ENCODE results near the gene MED12L. TPM values are rescaled to one million over a fixed set of nuclear protein-coding genes. Genes with fewer than 3 reads are reported as not detected.
A peak's percentile ranks its signal among the peaks of the same experiment; 100 is the strongest.

Gene MED12L
- total RNA-seq, 4 donors from 2014 or later = 0.09 to 3.3 (median 0.13) TPM; not detected in 1

DNA sequence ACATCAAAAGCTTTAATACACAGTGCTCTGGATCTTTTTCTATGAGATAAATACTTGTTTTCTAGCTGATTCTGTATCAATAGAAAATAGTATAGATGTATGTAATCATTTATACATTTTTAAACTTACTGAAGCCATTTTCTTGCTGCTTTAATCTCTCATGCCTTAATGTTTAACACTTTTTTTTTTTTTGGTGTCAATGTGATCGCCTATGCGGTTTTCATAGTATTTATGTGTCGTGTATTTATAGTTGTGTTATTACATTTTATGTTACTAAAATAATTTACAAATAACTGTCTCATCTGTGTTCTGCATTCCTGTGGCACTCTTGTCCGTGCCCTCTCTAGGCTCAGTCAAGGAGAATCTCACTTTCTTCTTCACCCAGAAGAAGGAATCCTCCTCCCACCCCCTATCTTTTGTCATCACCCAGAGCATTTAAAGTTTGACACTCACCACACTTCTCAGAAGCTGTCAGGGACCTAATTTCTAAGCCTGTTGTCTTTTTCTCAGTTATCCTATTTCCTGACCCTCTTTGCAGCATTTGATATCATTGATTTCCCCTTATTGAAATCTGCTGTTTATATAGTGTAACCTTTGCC lies 138.9 kb downstream of the MED12L start:
- H3K27ac ChIP-seq = no peak overlapping the region
- TF ChIP-seq, protein P1, sequence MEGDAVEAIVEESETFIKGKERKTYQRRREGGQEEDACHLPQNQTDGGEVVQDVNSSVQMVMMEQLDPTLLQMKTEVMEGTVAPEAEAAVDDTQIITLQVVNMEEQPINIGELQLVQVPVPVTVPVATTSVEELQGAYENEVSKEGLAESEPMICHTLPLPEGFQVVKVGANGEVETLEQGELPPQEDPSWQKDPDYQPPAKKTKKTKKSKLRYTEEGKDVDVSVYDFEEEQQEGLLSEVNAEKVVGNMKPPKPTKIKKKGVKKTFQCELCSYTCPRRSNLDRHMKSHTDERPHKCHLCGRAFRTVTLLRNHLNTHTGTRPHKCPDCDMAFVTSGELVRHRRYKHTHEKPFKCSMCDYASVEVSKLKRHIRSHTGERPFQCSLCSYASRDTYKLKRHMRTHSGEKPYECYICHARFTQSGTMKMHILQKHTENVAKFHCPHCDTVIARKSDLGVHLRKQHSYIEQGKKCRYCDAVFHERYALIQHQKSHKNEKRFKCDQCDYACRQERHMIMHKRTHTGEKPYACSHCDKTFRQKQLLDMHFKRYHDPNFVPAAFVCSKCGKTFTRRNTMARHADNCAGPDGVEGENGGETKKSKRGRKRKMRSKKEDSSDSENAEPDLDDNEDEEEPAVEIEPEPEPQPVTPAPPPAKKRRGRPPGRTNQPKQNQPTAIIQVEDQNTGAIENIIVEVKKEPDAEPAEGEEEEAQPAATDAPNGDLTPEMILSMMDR (IDR thresholded peaks at IDR 0.05) = no peak
- TF ChIP-seq POLR2A (IDR thresholded peaks at IDR 0.05) = no peak
- peaks cover 0 to 8% (median 3%) of the 10 kb centered on the region in 4 donors for H3K4me1 ChIP-seq
- DNase-seq = no peak
- no peak overlapping the region for H3K4me3 ChIP-seq
- H3K27me3 ChIP-seq = no peaks in the 10 kb centered on the region
- H3K9me3 ChIP-seq = no peaks in the 10 kb centered on the region
- H3K36me3 ChIP-seq = no peaks in the 10 kb centered on the region

DNA sequence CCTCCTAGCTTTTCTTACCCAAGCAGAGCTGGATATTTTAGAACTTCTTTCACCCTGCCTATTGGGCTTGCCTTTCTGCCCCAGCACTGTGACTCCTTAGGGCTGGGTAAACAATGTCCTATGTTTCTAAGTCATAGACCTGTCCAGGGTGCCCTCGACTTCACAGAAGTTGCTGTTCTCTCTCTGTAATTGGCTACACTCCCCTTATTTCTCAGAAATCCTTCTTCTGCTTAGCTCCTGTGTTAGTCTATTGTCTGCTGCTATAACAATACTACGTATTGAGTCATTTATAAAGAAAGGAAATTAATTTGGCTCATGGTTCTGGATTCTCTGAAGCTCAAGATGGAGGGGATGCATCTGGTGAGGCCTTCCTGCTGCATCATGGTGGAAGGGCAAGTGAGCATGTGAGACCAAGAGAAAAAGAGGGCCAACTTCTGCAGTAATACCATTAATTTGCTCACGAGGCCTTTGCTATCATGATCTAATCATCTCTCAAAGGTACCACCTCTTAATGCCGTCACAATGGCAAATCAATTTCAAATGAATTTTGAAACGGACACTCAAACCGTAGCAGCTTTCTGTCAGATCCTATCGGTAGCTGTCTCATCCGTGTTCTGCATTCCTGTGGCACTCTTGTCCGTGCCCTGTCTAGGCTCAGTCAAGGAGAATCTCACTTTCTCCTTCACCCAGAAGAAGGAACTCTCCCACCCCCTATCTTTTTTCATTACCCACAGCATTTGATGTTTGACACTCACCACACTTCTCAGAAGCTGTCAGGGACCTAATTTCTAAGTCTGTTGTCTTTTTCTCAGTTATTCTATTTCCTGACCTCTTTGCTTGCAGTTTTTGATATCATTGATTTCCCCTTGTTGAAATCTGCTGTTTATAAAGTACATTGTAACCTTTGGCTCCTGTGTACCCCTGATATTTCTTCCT lies 139.8 kb downstream of the MED12L start:
- H3K27me3 ChIP-seq = no peaks in the 10 kb centered on the region
- peaks cover 0 to 13% (median 3%) of the 10 kb centered on the region in 4 donors for H3K4me1 ChIP-seq
- no peak overlapping the region for H3K4me3 ChIP-seq
- DNase-seq = no peak
- TF ChIP-seq, protein P1 (IDR thresholded peaks at IDR 0.05) = no peak
- no peak for TF ChIP-seq POLR2A (IDR thresholded peaks at IDR 0.05)
- no peaks in the 10 kb centered on the region for H3K36me3 ChIP-seq
- H3K9me3 ChIP-seq = no peaks in the 10 kb centered on the region
- H3K27ac ChIP-seq = peak overlapping the region in 2 of 4 donors; percentile 5 to 11

DNA sequence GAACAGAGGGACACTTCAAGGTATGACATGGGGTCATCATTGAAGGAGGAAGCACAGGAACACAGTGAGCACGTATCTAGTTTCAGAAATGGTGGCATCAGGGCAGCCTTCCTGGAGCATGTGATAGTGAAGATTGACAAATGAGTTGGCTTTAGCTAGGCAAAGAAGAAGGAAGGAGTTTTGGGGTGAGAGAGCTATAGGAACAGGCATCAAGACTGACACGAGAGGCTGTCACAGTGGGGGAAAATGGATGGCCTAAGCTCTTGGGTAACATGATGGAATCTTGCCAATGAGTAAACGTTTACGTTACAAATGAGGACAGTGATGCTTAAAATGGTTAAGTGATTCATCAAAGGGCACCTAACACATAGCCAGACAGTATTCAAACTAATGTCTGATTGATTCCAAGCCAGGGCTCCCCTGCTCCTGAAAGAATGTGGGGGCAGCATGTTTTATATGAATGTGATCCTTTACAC lies 140.7 kb downstream of the MED12L start:
- Histone ChIP-seq H3K4me1 (peaks cover 0 to 13% (median 4%) of the 10 kb centered on the region in 4 donors), H3K27me3 (no peaks in the 10 kb centered on the region), H3K9me3 (no peaks in the 10 kb centered on the region), H3K27ac (peak overlapping the region in 2 of 4 donors; percentile 5 to 11), H3K4me3 (no peak overlapping the region), H3K36me3 (no peaks in the 10 kb centered on the region)
- no peak for DNase-seq
- TF ChIP-seq, protein P1 (IDR thresholded peaks at IDR 0.05) = no peak
- no peak for TF ChIP-seq POLR2A (IDR thresholded peaks at IDR 0.05)

DNA sequence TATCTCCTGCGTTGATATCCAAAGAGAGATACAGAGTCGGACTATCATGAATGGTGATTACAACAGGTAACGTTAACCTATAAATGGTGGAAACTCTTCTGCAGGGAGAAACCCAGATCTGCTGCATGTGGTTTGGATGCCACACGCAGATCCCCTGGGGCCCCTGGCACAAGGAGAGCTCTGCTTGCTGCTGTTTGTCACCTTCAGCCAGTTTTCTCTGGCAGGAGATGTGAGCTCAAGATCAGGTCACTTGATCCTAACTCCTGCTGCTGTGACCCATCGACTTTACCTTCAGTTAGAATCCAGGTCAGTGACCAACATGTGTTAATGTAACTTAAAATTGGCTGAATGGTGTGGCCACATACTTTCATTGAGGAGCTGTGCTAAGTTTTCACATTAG lies 141.4 kb downstream of the MED12L start:
- Histone ChIP-seq H3K9me3 (no peaks in the 10 kb centered on the region), H3K4me3 (no peak overlapping the region), H3K27ac (no peak overlapping the region), H3K36me3 (no peaks in the 10 kb centered on the region), H3K4me1 (peaks cover 0 to 13% (median 4%) of the 10 kb centered on the region in 4 donors), H3K27me3 (no peaks in the 10 kb centered on the region)
- DNase-seq = no peak
- TF ChIP-seq POLR2A (IDR thresholded peaks at IDR 0.05) = no peak
- TF ChIP-seq, protein P1 (IDR thresholded peaks at IDR 0.05) = no peak

DNA sequence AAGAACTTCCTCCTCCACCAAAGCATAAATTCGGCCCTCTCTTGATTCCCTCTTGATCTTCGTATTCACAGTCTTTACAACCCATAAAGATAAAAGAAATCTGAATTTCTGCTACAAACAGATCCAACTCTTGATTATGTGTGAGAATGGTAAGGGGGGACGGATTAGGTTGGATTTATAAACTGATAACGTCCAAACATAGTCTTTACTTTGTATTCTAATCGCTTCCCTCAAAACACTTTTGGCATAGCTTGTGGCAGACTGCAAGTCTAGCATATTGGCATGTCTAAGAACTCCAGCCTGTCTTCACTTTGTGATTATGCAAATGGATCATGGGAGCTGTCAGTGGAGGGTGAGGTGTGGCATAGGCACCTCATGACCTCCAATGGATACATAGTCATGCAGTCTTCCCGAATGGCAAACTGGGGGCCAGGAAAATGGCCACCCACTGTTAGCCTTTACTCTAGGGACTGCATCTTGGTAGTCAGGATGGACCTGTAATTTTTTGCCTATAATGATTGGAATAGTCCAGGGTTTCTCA lies 141.9 kb downstream of the MED12L start:
- no peak for TF ChIP-seq POLR2A (IDR thresholded peaks at IDR 0.05)
- DNase-seq = no peak
- H3K4me1 ChIP-seq = peaks cover 0 to 13% (median 4%) of the 10 kb centered on the region in 4 donors
- H3K4me3 ChIP-seq = no peak overlapping the region
- no peaks in the 10 kb centered on the region for H3K27me3 ChIP-seq
- no peaks in the 10 kb centered on the region for H3K9me3 ChIP-seq
- peak overlapping the region in 1 of 4 donors; percentile 41 for H3K27ac ChIP-seq
- no peaks in the 10 kb centered on the region for H3K36me3 ChIP-seq

All from Peyer's patch (tissue), 4 donors.